GM12878 (cell line): Measurements from ENCODE around the gene BTNL2. TPM values are rescaled to one million over a fixed set of nuclear protein-coding genes. Genes with fewer than 3 reads are reported as not detected.

Experiments
- ATAC-seq: fragments of 200-7000 bp; cut with Tn5 transposase; 3 replicates; pipeline ENCODE4 v1.9.1; 2020; ENCODE audit warnings: mild to moderate bottlenecking, moderate library complexity
- BruUV-seq: library from RNA; stranded (reverse); fragments of 400-500 nt; replicated peaks from 2 replicates; lab custom pipeline; 2021; lab: Mats Ljungman, UMichigan
- CTCF ChIA-PET: fragments of 300-600 bp; sonication (Branson Sonifier 250); formaldehyde crosslinking; extraction: SDS; loops from one replicate; lab custom pipeline; 2021; ENCODE audit warnings: inconsistent platforms; lab: Yijun Ruan, JAX
- POLR2A ChIA-PET: fragments of 350-600 bp; formaldehyde crosslinking; extraction: SDS; loops from one replicate; lab custom pipeline; 2021; ENCODE audit warnings: inconsistent platforms; lab: Charles Lee
- RAD21 ChIA-PET: fragments of 300-600 bp; sonication (Branson Sonifier 250); formaldehyde crosslinking; loops from one replicate; lab custom pipeline; 2023; ENCODE audit warnings: antibody characterized with exemption; ENCODE audit not compliant: unreplicated experiment; lab: Charles Lee
- SMC1A ChIA-PET: fragments of 300-600 bp; sonication (Branson Sonifier 250); formaldehyde crosslinking; loops from one replicate; lab custom pipeline; 2023; ENCODE audit not compliant: unreplicated experiment, uncharacterized antibody; lab: Charles Lee
- DNase-seq: peaks from one replicate; pipeline ENCODE4 v3.0.0-alpha.2; 2011; ENCODE audit warnings: low read depth, low spot score
- FAIRE-seq: peaks from 3 replicates; lab custom pipeline; 2011; peaks lifted over from hg19 to GRCh38; lab: Jason Lieb, UNC
- H2AFZ ChIP-seq: 2 replicates; pipeline ENCODE4 v1.6.0; 2011; ENCODE audit warnings: low read depth, low read length, control low read depth; ENCODE audit not compliant: control insufficient read depth
- H3K27ac ChIP-seq: 2 replicates; pipeline ENCODE4 v1.5.1; 2011; ENCODE audit warnings: control low read depth; ENCODE audit not compliant: control insufficient read depth, insufficient read depth
- H3K27me3 ChIP-seq, 2 experiments: replicated peaks in 1 of 2; 2 replicates each; pipeline versions ENCODE4 v1.6.0 to v1.6.1; 2011; ENCODE audit warnings: low read length in 1 of 2; ENCODE audit not compliant: control insufficient read depth in 2 of 2, insufficient read depth in 2 of 2
- H3K36me3 ChIP-seq, 2 experiments: 2 replicates each; pipeline ENCODE4 v1.5.1; 2011; ENCODE audit warnings: low read length in 1 of 2; ENCODE audit not compliant: control insufficient read depth in 2 of 2, insufficient read depth in 2 of 2
- H3K4me1 ChIP-seq: 2 replicates; pipeline ENCODE4 v1.6.1; 2011; ENCODE audit warnings: mild to moderate bottlenecking, low read length, moderate library complexity, mixed read lengths; ENCODE audit not compliant: control insufficient read depth, insufficient read depth
- H3K4me2 ChIP-seq: 2 replicates; pipeline ENCODE4 v1.6.0; 2011; ENCODE audit warnings: control low read depth; ENCODE audit not compliant: control insufficient read depth, insufficient read depth
- H3K4me3 ChIP-seq: fragments of 200-600 bp; sonication (generic); 2 replicates; pipeline ENCODE4 v1.5.1; 2016
- H3K79me2 ChIP-seq: 2 replicates; pipeline ENCODE4 v1.6.0; 2011; ENCODE audit warnings: low read length; ENCODE audit not compliant: control insufficient read depth, insufficient read depth
- H3K9ac ChIP-seq: 2 replicates; pipeline ENCODE4 v1.8.0; 2011; ENCODE audit warnings: low read length, control low read depth, mixed read lengths; ENCODE audit not compliant: control insufficient read depth, insufficient read depth
- H3K9me3 ChIP-seq: replicated peaks from 3 replicates; pipeline ENCODE4 v1.5.1; 2011; ENCODE audit warnings: mild to moderate bottlenecking, low read length; ENCODE audit not compliant: control insufficient read depth, insufficient read depth
- H4K20me1 ChIP-seq: 2 replicates; pipeline ENCODE4 v1.6.0; 2011; ENCODE audit not compliant: control insufficient read depth, insufficient read depth
- FOXK2 ChIP-seq: fragments of 450-650 bp; IDR thresholded peaks from 2 replicates; pipeline ENCODE4 v1.6.1; 2017; ENCODE audit warnings: mild to moderate bottlenecking, moderate library complexity
- IRF4 ChIP-seq: IDR thresholded peaks from 2 replicates; pipeline ENCODE4 v1.6.1; 2011; ENCODE audit warnings: low read depth, low read length
- PAX8 ChIP-seq: fragments of 450-650 bp; IDR thresholded peaks from 2 replicates; pipeline ENCODE4 v1.6.1; 2017; ENCODE audit warnings: mild to moderate bottlenecking, moderate library complexity
- POLR2A ChIP-seq: IDR thresholded peaks from 2 replicates; pipeline ENCODE4 v1.6.1; 2011; ENCODE audit warnings: low read depth, mild to moderate bottlenecking, low read length
- POU2F2 ChIP-seq: IDR thresholded peaks from 3 replicates; pipeline ENCODE4 v1.6.1; 2011; ENCODE audit warnings: low read depth, mild to moderate bottlenecking, low read length, borderline replicate concordance
- RCOR1 ChIP-seq: conservative IDR thresholded peaks from 2 replicates; pipeline ENCODE4 v1.6.1; 2012; ENCODE audit warnings: low read depth, low read length, improper control_type of control experiment
- SMC3 ChIP-seq: IDR thresholded peaks from 2 replicates; pipeline ENCODE4 v1.6.1; 2011; ENCODE audit warnings: low read length, improper control_type of control experiment, borderline replicate concordance
- SP1 ChIP-seq: IDR thresholded peaks from one replicate; pipeline ENCODE4 v1.6.1; 2011; ENCODE audit warnings: low read depth, low read length
- SUZ12 ChIP-seq: fragments of 200-600 bp; sonication (generic); IDR thresholded peaks from one replicate; pipeline ENCODE4 v1.6.1; 2018; ENCODE audit warnings: antibody characterized with exemption, mild to moderate bottlenecking; ENCODE audit not compliant: unreplicated experiment
- ZBED1 ChIP-seq: IDR thresholded peaks from 2 replicates; pipeline ENCODE4 v1.6.1; 2016; ENCODE audit warnings: borderline replicate concordance
- WGBS: methylation state at CpG from one replicate; pipeline ENCODE4 v1.1.6; 2016; ENCODE audit warnings: low lambda C conversion rate; ENCODE audit not compliant: insufficient replicate concordance, insufficient coverage; ENCODE audit errors: missing lambda C conversion rate; 5-methylcytosine and 5-hydroxymethylcytosine counted together
- in situ Hi-C: fragments of 300-500 bp; cut with MboI; formaldehyde crosslinking; loops from 9 replicates; pipeline ENCODE4 v1.14.3; 2018; ENCODE audit warnings: mixed read lengths
- intact Hi-C: fragments of 100-400 bp; cut with micrococcal nuclease; formaldehyde crosslinking; loops from one replicate; pipeline ENCODE4 v1.14.2; 2022; ENCODE audit not compliant: unreplicated experiment
- polyA plus RNA-seq, 11 experiments: library from polyadenylated mRNA; depleted of rRNA in 4 of 11; unstranded in 6 of 11; stranded (reverse) in 5 of 11; fragments of >200 nt; fragmentation: Nextera tagmentation in 4 of 11; fragmentation: Illumina TruSeq in 1 of 11; extraction: Ambion mirVana in 4 of 11; extraction: Trizol in 1 of 11; gene quantifications; 1 replicate in 1 of 11; 2 replicates in 10 of 11; pipeline versions ENCODE4 v1.2.1 to v1.2.3, GENCODE V29; 2011 to 2016; ENCODE audit warnings: inconsistent platforms in 2 of 11, missing spikeins in 2 of 11, low read depth in 1 of 11
- total RNA-seq, 4 experiments: library from RNA; depleted of rRNA in 3 of 4; stranded (reverse); fragments of >200 nt in 3 of 4; fragmentation: Illumina TruSeq in 1 of 4; extraction: Trizol in 1 of 4; gene quantifications; 2 replicates each; pipeline versions ENCODE4 v1.2.1 to v1.2.3, GENCODE V29; 2013 to 2021
- TF ChIP-seq, protein P1 (sequence below): fragments of 450-650 bp; IDR thresholded peaks from 2 replicates; pipeline ENCODE4 v1.6.1; 2016; ENCODE audit warnings: mild to moderate bottlenecking
- TF ChIP-seq, protein P2 (sequence below): IDR thresholded peaks from 2 replicates; pipeline ENCODE4 v1.6.1; 2012; ENCODE audit warnings: mild to moderate bottlenecking, low read depth, low read length

The BTNL2 gene
- total and polyA plus RNA-seq, 10 of the 15 experiments (the other 5 are each of a cell fraction or from before 2014, with no cell fraction given) = 0.11 to 0.29 (median 0.26) TPM; not detected in 5

- H2AFZ ChIP-seq = no peak overlapping the region
- SMC1A ChIA-PET = no interaction called here
These were observed 52.0 kb downstream of the BTNL2 start for GRCh38 chr6:32355018-32355417.

More at GRCh38 chr6:32355018-32355417, 52.0 kb downstream of the BTNL2 start:
- no peak for TF ChIP-seq PAX8
- TF ChIP-seq RCOR1 = no peak
- no peak for TF ChIP-seq SMC3
- TF ChIP-seq IRF4 = no peak
- TF ChIP-seq, protein P1, sequence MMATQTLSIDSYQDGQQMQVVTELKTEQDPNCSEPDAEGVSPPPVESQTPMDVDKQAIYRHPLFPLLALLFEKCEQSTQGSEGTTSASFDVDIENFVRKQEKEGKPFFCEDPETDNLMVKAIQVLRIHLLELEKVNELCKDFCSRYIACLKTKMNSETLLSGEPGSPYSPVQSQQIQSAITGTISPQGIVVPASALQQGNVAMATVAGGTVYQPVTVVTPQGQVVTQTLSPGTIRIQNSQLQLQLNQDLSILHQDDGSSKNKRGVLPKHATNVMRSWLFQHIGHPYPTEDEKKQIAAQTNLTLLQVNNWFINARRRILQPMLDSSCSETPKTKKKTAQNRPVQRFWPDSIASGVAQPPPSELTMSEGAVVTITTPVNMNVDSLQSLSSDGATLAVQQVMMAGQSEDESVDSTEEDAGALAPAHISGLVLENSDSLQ = no peak
- TF ChIP-seq, protein P2, sequence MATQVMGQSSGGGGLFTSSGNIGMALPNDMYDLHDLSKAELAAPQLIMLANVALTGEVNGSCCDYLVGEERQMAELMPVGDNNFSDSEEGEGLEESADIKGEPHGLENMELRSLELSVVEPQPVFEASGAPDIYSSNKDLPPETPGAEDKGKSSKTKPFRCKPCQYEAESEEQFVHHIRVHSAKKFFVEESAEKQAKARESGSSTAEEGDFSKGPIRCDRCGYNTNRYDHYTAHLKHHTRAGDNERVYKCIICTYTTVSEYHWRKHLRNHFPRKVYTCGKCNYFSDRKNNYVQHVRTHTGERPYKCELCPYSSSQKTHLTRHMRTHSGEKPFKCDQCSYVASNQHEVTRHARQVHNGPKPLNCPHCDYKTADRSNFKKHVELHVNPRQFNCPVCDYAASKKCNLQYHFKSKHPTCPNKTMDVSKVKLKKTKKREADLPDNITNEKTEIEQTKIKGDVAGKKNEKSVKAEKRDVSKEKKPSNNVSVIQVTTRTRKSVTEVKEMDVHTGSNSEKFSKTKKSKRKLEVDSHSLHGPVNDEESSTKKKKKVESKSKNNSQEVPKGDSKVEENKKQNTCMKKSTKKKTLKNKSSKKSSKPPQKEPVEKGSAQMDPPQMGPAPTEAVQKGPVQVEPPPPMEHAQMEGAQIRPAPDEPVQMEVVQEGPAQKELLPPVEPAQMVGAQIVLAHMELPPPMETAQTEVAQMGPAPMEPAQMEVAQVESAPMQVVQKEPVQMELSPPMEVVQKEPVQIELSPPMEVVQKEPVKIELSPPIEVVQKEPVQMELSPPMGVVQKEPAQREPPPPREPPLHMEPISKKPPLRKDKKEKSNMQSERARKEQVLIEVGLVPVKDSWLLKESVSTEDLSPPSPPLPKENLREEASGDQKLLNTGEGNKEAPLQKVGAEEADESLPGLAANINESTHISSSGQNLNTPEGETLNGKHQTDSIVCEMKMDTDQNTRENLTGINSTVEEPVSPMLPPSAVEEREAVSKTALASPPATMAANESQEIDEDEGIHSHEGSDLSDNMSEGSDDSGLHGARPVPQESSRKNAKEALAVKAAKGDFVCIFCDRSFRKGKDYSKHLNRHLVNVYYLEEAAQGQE = no peak
- TF ChIP-seq SP1 = no peak
- TF ChIP-seq SUZ12 = no peak
- TF ChIP-seq ZBED1 = no peak
- TF ChIP-seq POLR2A = no peak
- TF ChIP-seq POU2F2 = no peak
- TF ChIP-seq FOXK2 = no peak
- ChIA-PET RAD21 (no interaction called here), CTCF (interaction anchor here (1.1 kb wide), 1 partner anchor 9 kb away, joined by 5 read pairs; no protein-coding TSS in a partner anchor), POLR2A (no interaction called here)
- DNase-seq (no peak), ATAC-seq (no peak), FAIRE-seq (no peak)
- Histone ChIP-seq H3K36me3 (no peaks in the 10 kb centered on the region), H3K4me1 (no peaks in the 10 kb centered on the region), H3K4me2 (no peak overlapping the region), H3K79me2 (no peaks in the 10 kb centered on the region), H4K20me1 (no peaks in the 10 kb centered on the region), H3K27me3 (peaks cover 0 to 3% of the 10 kb centered on the region in 2 experiments; a peak in 1 of 4 replicates), H3K4me3 (no peak overlapping the region), H3K9ac (no peak overlapping the region), H3K27ac (no peak overlapping the region), H3K9me3 (no peaks in the 10 kb centered on the region)
- 33% methylated on average over 1 of the region's 1 CpG for WGBS
- intact Hi-C loops (no loop called here), in situ Hi-C loops (no loop called here)
- no TSS peak for BruUV-seq
